Measurements from ENCODE around the gene TRIM38. TPM values are rescaled to one million over a fixed set of nuclear protein-coding genes. Genes with fewer than 3 reads are reported as not detected.

TRIM38 gene
- total and polyA plus RNA-seq, 2 of the 13 experiments (the other 11 are each of a cell fraction or from before 2014, with no cell fraction given): 2.5 to 3.1 TPM

DNA sequence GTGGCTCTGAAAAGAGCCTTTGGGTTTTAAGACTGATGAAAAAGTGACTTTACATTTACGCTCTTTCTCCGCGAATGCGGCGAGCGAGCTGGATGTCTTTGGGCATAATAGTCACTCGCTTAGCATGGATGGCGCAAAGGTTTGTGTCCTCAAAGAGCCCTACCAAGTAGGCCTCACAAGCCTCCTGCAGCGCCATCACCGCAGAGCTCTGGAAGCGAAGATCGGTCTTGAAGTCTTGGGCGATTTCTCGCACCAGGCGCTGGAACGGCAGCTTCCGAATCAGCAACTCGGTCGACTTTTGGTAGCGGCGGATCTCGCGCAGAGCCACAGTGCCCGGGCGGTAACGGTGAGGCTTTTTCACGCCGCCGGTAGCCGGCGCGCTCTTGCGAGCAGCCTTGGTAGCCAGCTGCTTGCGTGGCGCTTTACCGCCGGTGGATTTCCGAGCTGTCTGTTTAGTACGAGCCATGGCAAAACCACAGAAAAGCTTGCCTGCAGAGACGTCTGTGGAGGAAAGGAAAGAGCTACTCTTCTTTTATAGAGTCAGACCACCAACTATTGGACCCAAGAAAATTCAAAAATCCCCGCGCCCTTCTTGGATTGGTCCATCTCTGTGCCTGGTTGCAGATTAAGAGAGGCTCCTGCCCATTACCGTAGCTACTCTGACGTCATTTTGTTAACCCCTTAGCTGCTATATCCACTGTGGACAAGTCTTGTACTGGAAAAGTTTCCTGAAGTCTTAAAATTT is 69.2 kb downstream of the TRIM38 start (continued):
- TF ChIP-seq, protein P1, sequence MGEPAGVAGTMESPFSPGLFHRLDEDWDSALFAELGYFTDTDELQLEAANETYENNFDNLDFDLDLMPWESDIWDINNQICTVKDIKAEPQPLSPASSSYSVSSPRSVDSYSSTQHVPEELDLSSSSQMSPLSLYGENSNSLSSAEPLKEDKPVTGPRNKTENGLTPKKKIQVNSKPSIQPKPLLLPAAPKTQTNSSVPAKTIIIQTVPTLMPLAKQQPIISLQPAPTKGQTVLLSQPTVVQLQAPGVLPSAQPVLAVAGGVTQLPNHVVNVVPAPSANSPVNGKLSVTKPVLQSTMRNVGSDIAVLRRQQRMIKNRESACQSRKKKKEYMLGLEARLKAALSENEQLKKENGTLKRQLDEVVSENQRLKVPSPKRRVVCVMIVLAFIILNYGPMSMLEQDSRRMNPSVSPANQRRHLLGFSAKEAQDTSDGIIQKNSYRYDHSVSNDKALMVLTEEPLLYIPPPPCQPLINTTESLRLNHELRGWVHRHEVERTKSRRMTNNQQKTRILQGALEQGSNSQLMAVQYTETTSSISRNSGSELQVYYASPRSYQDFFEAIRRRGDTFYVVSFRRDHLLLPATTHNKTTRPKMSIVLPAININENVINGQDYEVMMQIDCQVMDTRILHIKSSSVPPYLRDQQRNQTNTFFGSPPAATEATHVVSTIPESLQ (CRISPR knock-in tag; conservative IDR thresholded peaks at IDR 0.05): no peak
- TF ChIP-seq, protein P2, sequence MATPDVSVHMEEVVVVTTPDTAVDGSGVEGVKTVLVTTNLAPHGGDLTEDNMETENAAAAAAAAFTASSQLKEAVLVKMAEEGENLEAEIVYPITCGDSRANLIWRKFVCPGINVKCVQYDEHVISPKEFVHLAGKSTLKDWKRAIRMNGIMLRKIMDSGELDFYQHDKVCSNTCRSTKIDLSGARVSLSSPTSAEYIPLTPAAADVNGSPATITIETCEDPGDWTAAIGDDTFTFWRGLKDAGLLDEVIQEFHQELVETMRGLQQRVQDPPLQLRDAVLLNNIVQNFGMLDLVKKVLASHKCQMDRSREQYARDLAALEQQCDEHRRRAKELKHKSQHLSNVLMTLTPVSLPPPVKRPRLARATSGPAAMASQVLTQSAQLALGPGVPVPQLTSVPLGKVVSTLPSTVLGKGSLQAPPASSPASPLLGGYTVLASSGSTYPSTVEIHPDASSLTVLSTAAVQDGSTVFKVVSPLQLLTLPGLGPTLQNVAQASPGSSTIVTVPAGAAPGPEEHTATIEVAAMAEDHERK (CRISPR knock-in tag; IDR thresholded peaks at IDR 0.05; ENCODE audit: low read depth): no peak
- TF ChIP-seq, protein P3, sequence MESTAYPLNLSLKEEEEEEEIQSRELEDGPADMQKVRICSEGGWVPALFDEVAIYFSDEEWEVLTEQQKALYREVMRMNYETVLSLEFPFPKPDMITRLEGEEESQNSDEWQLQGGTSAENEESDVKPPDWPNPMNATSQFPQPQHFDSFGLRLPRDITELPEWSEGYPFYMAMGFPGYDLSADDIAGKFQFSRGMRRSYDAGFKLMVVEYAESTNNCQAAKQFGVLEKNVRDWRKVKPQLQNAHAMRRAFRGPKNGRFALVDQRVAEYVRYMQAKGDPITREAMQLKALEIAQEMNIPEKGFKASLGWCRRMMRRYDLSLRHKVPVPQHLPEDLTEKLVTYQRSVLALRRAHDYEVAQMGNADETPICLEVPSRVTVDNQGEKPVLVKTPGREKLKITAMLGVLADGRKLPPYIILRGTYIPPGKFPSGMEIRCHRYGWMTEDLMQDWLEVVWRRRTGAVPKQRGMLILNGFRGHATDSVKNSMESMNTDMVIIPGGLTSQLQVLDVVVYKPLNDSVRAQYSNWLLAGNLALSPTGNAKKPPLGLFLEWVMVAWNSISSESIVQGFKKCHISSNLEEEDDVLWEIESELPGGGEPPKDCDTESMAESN (CRISPR knock-in tag; conservative IDR thresholded peaks at IDR 0.05): peak; percentile 89
- TF ChIP-seq NR2F1 (CRISPR knock-in tag; IDR thresholded peaks at IDR 0.05) (no peak), TBX2 (CRISPR knock-in tag; IDR thresholded peaks at IDR 0.05; ENCODE audit: borderline replicate concordance) (no peak; the same call in 1 of the 2 replicates), ZNF317 (CRISPR knock-in tag; IDR thresholded peaks at IDR 0.05) (no peak), ZNF121 (CRISPR knock-in tag; IDR thresholded peaks at IDR 0.05) (peak; percentile 66), ZNF703 (CRISPR knock-in tag; IDR thresholded peaks at IDR 0.05; ENCODE audit: borderline replicate concordance) (peak; percentile 80; the same call in 1 of the 2 replicates), XBP1 (CRISPR knock-in tag; IDR thresholded peaks at IDR 0.05) (no peak), ZNF674 (CRISPR knock-in tag; IDR thresholded peaks at IDR 0.05; ENCODE audit: low read depth) (no peak), ZNF331 (CRISPR knock-in tag; IDR thresholded peaks at IDR 0.05) (peak; percentile 78), ZNF12 (CRISPR knock-in tag; IDR thresholded peaks at IDR 0.05) (no peak), ZKSCAN8 (CRISPR knock-in tag; IDR thresholded peaks at IDR 0.05; ENCODE audit: borderline replicate concordance) (no peak), RORA (CRISPR knock-in tag; IDR thresholded peaks at IDR 0.05) (no peak), ZNF788 (CRISPR knock-in tag; IDR thresholded peaks at IDR 0.05; ENCODE audit: borderline replicate concordance) (peak; percentile 73; the same call in 1 of the 2 replicates), ZNF30 (CRISPR knock-in tag; IDR thresholded peaks at IDR 0.05) (0 out of 2 replicates have a peak, but pooled peaks have one; percentile 64)
- TF ChIP-seq, protein P4, sequence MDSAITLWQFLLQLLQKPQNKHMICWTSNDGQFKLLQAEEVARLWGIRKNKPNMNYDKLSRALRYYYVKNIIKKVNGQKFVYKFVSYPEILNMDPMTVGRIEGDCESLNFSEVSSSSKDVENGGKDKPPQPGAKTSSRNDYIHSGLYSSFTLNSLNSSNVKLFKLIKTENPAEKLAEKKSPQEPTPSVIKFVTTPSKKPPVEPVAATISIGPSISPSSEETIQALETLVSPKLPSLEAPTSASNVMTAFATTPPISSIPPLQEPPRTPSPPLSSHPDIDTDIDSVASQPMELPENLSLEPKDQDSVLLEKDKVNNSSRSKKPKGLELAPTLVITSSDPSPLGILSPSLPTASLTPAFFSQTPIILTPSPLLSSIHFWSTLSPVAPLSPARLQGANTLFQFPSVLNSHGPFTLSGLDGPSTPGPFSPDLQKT (CRISPR knock-in tag; IDR thresholded peaks at IDR 0.05; ENCODE audit: borderline replicate concordance): no peak
- TF ChIP-seq, protein P5, sequence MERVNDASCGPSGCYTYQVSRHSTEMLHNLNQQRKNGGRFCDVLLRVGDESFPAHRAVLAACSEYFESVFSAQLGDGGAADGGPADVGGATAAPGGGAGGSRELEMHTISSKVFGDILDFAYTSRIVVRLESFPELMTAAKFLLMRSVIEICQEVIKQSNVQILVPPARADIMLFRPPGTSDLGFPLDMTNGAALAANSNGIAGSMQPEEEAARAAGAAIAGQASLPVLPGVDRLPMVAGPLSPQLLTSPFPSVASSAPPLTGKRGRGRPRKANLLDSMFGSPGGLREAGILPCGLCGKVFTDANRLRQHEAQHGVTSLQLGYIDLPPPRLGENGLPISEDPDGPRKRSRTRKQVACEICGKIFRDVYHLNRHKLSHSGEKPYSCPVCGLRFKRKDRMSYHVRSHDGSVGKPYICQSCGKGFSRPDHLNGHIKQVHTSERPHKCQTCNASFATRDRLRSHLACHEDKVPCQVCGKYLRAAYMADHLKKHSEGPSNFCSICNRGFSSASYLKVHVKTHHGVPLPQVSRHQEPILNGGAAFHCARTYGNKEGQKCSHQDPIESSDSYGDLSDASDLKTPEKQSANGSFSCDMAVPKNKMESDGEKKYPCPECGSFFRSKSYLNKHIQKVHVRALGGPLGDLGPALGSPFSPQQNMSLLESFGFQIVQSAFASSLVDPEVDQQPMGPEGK (CRISPR knock-in tag; IDR thresholded peaks at IDR 0.05): 0 out of 2 replicates have a peak, but pooled peaks have one; percentile 32
